ENCODE data around the gene CYFIP2. TPM values are rescaled to one million over a fixed set of nuclear protein-coding genes. Genes with fewer than 3 reads are reported as not detected.

Gene CYFIP2
- polyA plus RNA-seq, 1 donor (not counting 4 experiments of a cell fraction or from before 2014, with no cell fraction given): 0.62 TPM

DNA sequence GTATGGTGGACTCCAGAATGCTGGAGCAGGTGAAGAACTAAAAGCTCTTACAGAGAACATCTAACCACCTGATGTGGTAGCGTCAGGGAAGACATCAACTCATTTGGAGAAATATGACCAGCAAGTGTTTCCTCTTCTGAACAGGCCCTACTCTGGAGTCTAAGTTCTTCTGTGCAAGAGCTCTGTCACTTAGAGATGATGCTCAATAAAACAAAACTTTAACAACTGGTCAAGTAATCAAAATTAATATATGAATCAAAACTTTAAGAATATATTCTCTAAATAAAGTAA is 85.8 kb downstream of the CYFIP2 start:
- Histone ChIP-seq H3K36me3 (ENCODE audit: control insufficient read depth in 2 of 2, extremely low read depth in 1 of 2, insufficient read depth in 2 of 2, low read length in 2 of 2) (no peaks in the 10 kb centered on the region), H3K79me2 (ENCODE audit: control insufficient read depth, insufficient read depth, low read length) (no peaks in the 10 kb centered on the region), H3K27ac (ENCODE audit: control insufficient read depth, insufficient read depth, low read length) (no peak overlapping the region), H4K20me1 (ENCODE audit: control insufficient read depth, extremely low read depth, insufficient read depth, low read length) (no peaks in the 10 kb centered on the region), H3K4me3 (ENCODE audit: control insufficient read depth in 2 of 3, extremely low read depth in 1 of 3, insufficient read depth in 2 of 3, low read depth in 1 of 3, low read length in 3 of 3) (no peak overlapping the region), H3K27me3 (ENCODE audit: control insufficient read depth, extremely low read depth, insufficient read depth, low read length) (no peaks in the 10 kb centered on the region), H3K4me2 (ENCODE audit: control insufficient read depth, extremely low read depth, insufficient read depth, low read depth, low read length) (no peak overlapping the region), H3K9me3 (ENCODE audit: control insufficient read depth, low read depth, low read length) (no peaks in the 10 kb centered on the region), H2AFZ (ENCODE audit: control insufficient read depth, low read length) (no peak overlapping the region), H3K9me1 (ENCODE audit: control insufficient read depth, extremely low read depth, insufficient read depth, low read length) (no peaks in the 10 kb centered on the region), H3K9ac (ENCODE audit: control insufficient read depth, extremely low read depth, insufficient read depth, low read length) (no peak overlapping the region), H3K4me1 (ENCODE audit: control insufficient read depth, extremely low read depth, insufficient read depth, low read length) (no peaks in the 10 kb centered on the region)
- DNase-seq (ENCODE audit: low read depth, low spot score) (no peak), FAIRE-seq (no peak)
- dilution Hi-C loops (cut with MboI; ENCODE audit: extremely low pct_ligation_motif_present, low sequenced_read_pairs): no loop called here
- TF ChIP-seq, protein P1, sequence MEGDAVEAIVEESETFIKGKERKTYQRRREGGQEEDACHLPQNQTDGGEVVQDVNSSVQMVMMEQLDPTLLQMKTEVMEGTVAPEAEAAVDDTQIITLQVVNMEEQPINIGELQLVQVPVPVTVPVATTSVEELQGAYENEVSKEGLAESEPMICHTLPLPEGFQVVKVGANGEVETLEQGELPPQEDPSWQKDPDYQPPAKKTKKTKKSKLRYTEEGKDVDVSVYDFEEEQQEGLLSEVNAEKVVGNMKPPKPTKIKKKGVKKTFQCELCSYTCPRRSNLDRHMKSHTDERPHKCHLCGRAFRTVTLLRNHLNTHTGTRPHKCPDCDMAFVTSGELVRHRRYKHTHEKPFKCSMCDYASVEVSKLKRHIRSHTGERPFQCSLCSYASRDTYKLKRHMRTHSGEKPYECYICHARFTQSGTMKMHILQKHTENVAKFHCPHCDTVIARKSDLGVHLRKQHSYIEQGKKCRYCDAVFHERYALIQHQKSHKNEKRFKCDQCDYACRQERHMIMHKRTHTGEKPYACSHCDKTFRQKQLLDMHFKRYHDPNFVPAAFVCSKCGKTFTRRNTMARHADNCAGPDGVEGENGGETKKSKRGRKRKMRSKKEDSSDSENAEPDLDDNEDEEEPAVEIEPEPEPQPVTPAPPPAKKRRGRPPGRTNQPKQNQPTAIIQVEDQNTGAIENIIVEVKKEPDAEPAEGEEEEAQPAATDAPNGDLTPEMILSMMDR (optimal IDR thresholded peaks at IDR 0.05 in 1 of 3, IDR thresholded peaks at IDR 0.05 in 1 of 3, conservative IDR thresholded peaks at IDR 0.05 in 1 of 3; ENCODE audit: extremely low read depth in 1 of 3, insufficient read depth in 2 of 3, low read length in 3 of 3): no peak
- no peak for TF ChIP-seq EZH2 (IDR thresholded peaks at IDR 0.05; ENCODE audit: low read length)

- TF ChIP-seq, protein P1 (optimal IDR thresholded peaks at IDR 0.05 in 1 of 3, IDR thresholded peaks at IDR 0.05 in 1 of 3, conservative IDR thresholded peaks at IDR 0.05 in 1 of 3; ENCODE audit: extremely low read depth in 1 of 3, insufficient read depth in 2 of 3, low read length in 3 of 3): no peak
- TF ChIP-seq EZH2 (IDR thresholded peaks at IDR 0.05; ENCODE audit: low read length): no peak
- dilution Hi-C loops (cut with MboI; ENCODE audit: extremely low pct_ligation_motif_present, low sequenced_read_pairs): no loop called here
- Histone ChIP-seq H3K27ac (ENCODE audit: control insufficient read depth, insufficient read depth, low read length) (no peak overlapping the region), H3K36me3 (ENCODE audit: control insufficient read depth in 2 of 2, extremely low read depth in 1 of 2, insufficient read depth in 2 of 2, low read length in 2 of 2) (no peaks in the 10 kb centered on the region), H3K4me1 (ENCODE audit: control insufficient read depth, extremely low read depth, insufficient read depth, low read length) (no peaks in the 10 kb centered on the region), H2AFZ (ENCODE audit: control insufficient read depth, low read length) (no peak overlapping the region), H3K4me3 (ENCODE audit: control insufficient read depth in 2 of 3, extremely low read depth in 1 of 3, insufficient read depth in 2 of 3, low read depth in 1 of 3, low read length in 3 of 3) (no peak overlapping the region), H3K27me3 (ENCODE audit: control insufficient read depth, extremely low read depth, insufficient read depth, low read length) (no peaks in the 10 kb centered on the region), H3K9me3 (ENCODE audit: control insufficient read depth, low read depth, low read length) (no peaks in the 10 kb centered on the region), H4K20me1 (ENCODE audit: control insufficient read depth, extremely low read depth, insufficient read depth, low read length) (no peaks in the 10 kb centered on the region), H3K9ac (ENCODE audit: control insufficient read depth, extremely low read depth, insufficient read depth, low read length) (no peak overlapping the region), H3K9me1 (ENCODE audit: control insufficient read depth, extremely low read depth, insufficient read depth, low read length) (no peaks in the 10 kb centered on the region), H3K4me2 (ENCODE audit: control insufficient read depth, extremely low read depth, insufficient read depth, low read depth, low read length) (no peak overlapping the region), H3K79me2 (ENCODE audit: control insufficient read depth, insufficient read depth, low read length) (no peaks in the 10 kb centered on the region)
- FAIRE-seq (no peak), DNase-seq (ENCODE audit: low read depth, low spot score) (no peak)
These were observed 86.9 kb downstream of the CYFIP2 start for GRCh38 chr5:157352756-157353340.
